H1 (cell line): ENCODE results near the gene RBP5. TPM values are rescaled to one million over a fixed set of nuclear protein-coding genes. Genes with fewer than 3 reads are reported as not detected.

ENCODE experiments used
- CTCF ChIA-PET: fragments of 300-600 bp; sonication (Branson Sonifier 250); formaldehyde crosslinking; loops from one replicate; lab custom pipeline; 2021; ENCODE audit not compliant: partially characterized antibody; lab: Charles Lee
- POLR2A ChIA-PET: fragments of 300-600 bp; sonication (Branson Sonifier 250); formaldehyde crosslinking; loops from one replicate; lab custom pipeline; 2021; ENCODE audit warnings: inconsistent platforms; ENCODE audit not compliant: partially characterized antibody; lab: Charles Lee
- DNase-seq, 2 experiments: peaks; one replicate each; pipeline versions ENCODE4 v3.0.0 to v3.0.0-alpha.2; 2010 to 2022; ENCODE audit warnings: low spot score in 2 of 2, low read depth in 1 of 2, mixed read lengths in 1 of 2
- FAIRE-seq: peaks from 2 replicates; lab custom pipeline; 2011; peaks lifted over from hg19 to GRCh38; lab: Jason Lieb, UNC
- H2AFZ ChIP-seq: 2 replicates; pipeline ENCODE4 v1.8.1; 2012; ENCODE audit warnings: low read length, inconsistent platforms
- H2AK5ac ChIP-seq: 2 replicates; pipeline ENCODE4 v1.6.1; 2013; ENCODE audit warnings: low read depth, low read length
- H2BK120ac ChIP-seq: replicated peaks from 2 replicates; pipeline ENCODE3; 2013; ENCODE audit warnings: low read depth, low read length, inconsistent platforms
- H2BK12ac ChIP-seq: 2 replicates; pipeline ENCODE4 v1.6.1; 2013; ENCODE audit warnings: low read depth, low read length
- H2BK15ac ChIP-seq: 2 replicates; pipeline ENCODE4 v1.6.1; 2013; ENCODE audit warnings: low read length
- H2BK20ac ChIP-seq: 2 replicates; pipeline ENCODE4 v1.6.1; 2013; ENCODE audit warnings: low read length
- H2BK5ac ChIP-seq: 2 replicates; pipeline ENCODE4 v1.6.1; 2013; ENCODE audit warnings: low read depth, low read length
- H3K14ac ChIP-seq: 2 replicates; pipeline ENCODE4 v1.6.1; 2013; ENCODE audit warnings: inconsistent platforms; ENCODE audit not compliant: insufficient read length
- H3K18ac ChIP-seq: 2 replicates; pipeline ENCODE4 v1.6.1; 2013; ENCODE audit warnings: low read length; ENCODE audit errors: extremely low read depth
- H3K23ac ChIP-seq: 2 replicates; pipeline ENCODE4 v1.6.1; 2013; ENCODE audit warnings: inconsistent platforms; ENCODE audit not compliant: insufficient read length
- H3K23me2 ChIP-seq: 2 replicates; pipeline ENCODE4 v1.6.1; 2013; ENCODE audit warnings: low read depth, low read length
- H3K27ac ChIP-seq: 2 replicates; pipeline ENCODE4 v1.6.1; 2011; ENCODE audit warnings: low read depth, low read length, inconsistent platforms
- H3K27me3 ChIP-seq, 4 experiments: replicated peaks in 1 of 4; 1 replicate in 1 of 4; 2 replicates in 3 of 4; pipeline versions ENCODE4 v1.6.1 to v1.8.1; 2011 to 2013; ENCODE audit warnings: low read length in 3 of 4, mild to moderate bottlenecking in 3 of 4, inconsistent platforms in 2 of 4, mixed read lengths in 2 of 4, moderate library complexity in 1 of 4; ENCODE audit not compliant: control insufficient read depth in 3 of 4, insufficient read depth in 3 of 4; ENCODE audit errors: extremely low read depth in 1 of 4
- H3K36me3 ChIP-seq, 4 experiments: 2 replicates each; pipeline versions ENCODE4 v1.6.1 to v1.8.1; 2011 to 2013; ENCODE audit warnings: mild to moderate bottlenecking in 4 of 4, low read length in 3 of 4, moderate library complexity in 2 of 4, control low read depth in 1 of 4, inconsistent platforms in 1 of 4; ENCODE audit not compliant: insufficient read depth in 4 of 4, control insufficient read depth in 2 of 4
- H3K4ac ChIP-seq: replicated peaks from 2 replicates; pipeline ENCODE3; 2013; ENCODE audit warnings: low read length, low read depth, mixed read lengths, inconsistent platforms; ENCODE audit not compliant: insufficient read length
- H3K4me1 ChIP-seq, 4 experiments: replicated peaks in 1 of 4; 1 replicate in 1 of 4; 2 replicates in 3 of 4; pipeline versions ENCODE4 v1.6.1 to v1.8.1; 2011 to 2013; ENCODE audit warnings: low read length in 3 of 4, inconsistent platforms in 2 of 4, mixed read lengths in 1 of 4; ENCODE audit not compliant: insufficient read depth in 4 of 4, control insufficient read depth in 3 of 4
- H3K4me2 ChIP-seq, 2 experiments: 2 replicates each; pipeline versions ENCODE4 v1.6.1 to v1.8.1; 2011 to 2013; ENCODE audit warnings: low read depth in 2 of 2, low read length in 2 of 2, control low read depth in 1 of 2, inconsistent platforms in 1 of 2, mild to moderate bottlenecking in 1 of 2; ENCODE audit not compliant: insufficient read depth in 1 of 2
- H3K4me3 ChIP-seq, 4 experiments: fragments of 200-600, 300-600 bp in 1 of 4; sonication (generic), shearing (Covaris generic), sonication (Bioruptor Twin) in 1 of 4; 2 replicates each; pipeline versions ENCODE4 v1.5.1 to v1.8.1; 2011 to 2016; ENCODE audit warnings: low read length in 4 of 4, low read depth in 3 of 4, control low read depth in 2 of 4, inconsistent platforms in 2 of 4, mild to moderate bottlenecking in 2 of 4, mixed read lengths in 1 of 4, moderate library complexity in 1 of 4; ENCODE audit not compliant: insufficient read depth in 2 of 4; ENCODE audit errors: extremely low read depth in 1 of 4
- H3K56ac ChIP-seq: replicated peaks from 2 replicates; pipeline ENCODE3; 2013; ENCODE audit warnings: low read depth, mild to moderate bottlenecking, mixed read lengths, low read length, inconsistent platforms; ENCODE audit not compliant: insufficient read length
- H3K79me1 ChIP-seq: 2 replicates; pipeline ENCODE4 v1.6.1; 2013; ENCODE audit warnings: low read depth, low read length, control low read depth
- H3K79me2 ChIP-seq, 2 experiments: 2 replicates each; pipeline versions ENCODE4 v1.6.1 to v1.8.1; 2012 to 2013; ENCODE audit warnings: low read length in 2 of 2, mild to moderate bottlenecking in 2 of 2, inconsistent platforms in 1 of 2; ENCODE audit not compliant: insufficient read depth in 2 of 2, control insufficient read depth in 1 of 2
- H3K9ac ChIP-seq, 4 experiments: replicated peaks in 1 of 4; 1 replicate in 1 of 4; 2 replicates in 3 of 4; pipeline versions ENCODE4 v1.6.1 to v1.8.1; 2011 to 2013; ENCODE audit warnings: low read depth in 3 of 4, low read length in 3 of 4, control low read depth in 2 of 4, mild to moderate bottlenecking in 2 of 4, moderate library complexity in 2 of 4, inconsistent platforms in 1 of 4; ENCODE audit errors: extremely low read depth in 1 of 4
- H3K9me3 ChIP-seq, 2 experiments: 2 replicates each; pipeline versions ENCODE4 v1.6.1 to v1.8.1; 2012 to 2013; ENCODE audit warnings: mild to moderate bottlenecking in 2 of 2, moderate library complexity in 2 of 2, control low read depth in 1 of 2, inconsistent platforms in 1 of 2, low read depth in 1 of 2, low read length in 1 of 2, mixed read lengths in 1 of 2; ENCODE audit not compliant: insufficient read depth in 2 of 2
- H4K20me1 ChIP-seq, 2 experiments: replicated peaks in 1 of 2; 2 replicates each; pipeline versions ENCODE3 to v1.8.1; 2011 to 2013; ENCODE audit warnings: inconsistent platforms in 2 of 2, low read length in 2 of 2, mild to moderate bottlenecking in 1 of 2; ENCODE audit not compliant: insufficient read depth in 2 of 2, control insufficient read depth in 1 of 2
- H4K5ac ChIP-seq: 2 replicates; pipeline ENCODE4 v1.6.1; 2013; ENCODE audit warnings: low read length, low read depth, mixed read lengths, inconsistent platforms; ENCODE audit not compliant: insufficient read length
- H4K8ac ChIP-seq: 2 replicates; pipeline ENCODE4 v1.8.0; 2013; ENCODE audit warnings: mild to moderate bottlenecking, moderate library complexity, low read length, inconsistent platforms; ENCODE audit not compliant: insufficient read depth; ENCODE audit errors: extremely low read depth
- H4K91ac ChIP-seq: replicated peaks from 2 replicates; pipeline ENCODE3; 2013; ENCODE audit warnings: low read length, mixed read lengths, inconsistent platforms; ENCODE audit not compliant: insufficient read length
- CBX8 ChIP-seq: fragments of 300-800, 300-1000 bp; sonication (generic); IDR thresholded peaks from 2 replicates; pipeline ENCODE4 v1.7.1; 2016; ENCODE audit warnings: low read depth, low read length, borderline replicate concordance
- CEBPB ChIP-seq: IDR thresholded peaks from 2 replicates; pipeline ENCODE4 v1.6.1; 2012; ENCODE audit warnings: low read depth, low read length
- CTBP2 ChIP-seq: IDR thresholded peaks from 2 replicates; pipeline ENCODE4 v1.7.0; 2011; ENCODE audit warnings: borderline replicate concordance, mild to moderate bottlenecking, moderate library complexity, mixed read lengths, low read length; ENCODE audit not compliant: insufficient read depth, insufficient read length
- EP300 ChIP-seq, 2 experiments: IDR thresholded peaks; 1 replicate in 1 of 2; 2 replicates in 1 of 2; pipeline ENCODE4 v1.6.1; 2011 to 2012; ENCODE audit warnings: low read depth in 2 of 2, low read length in 2 of 2, mild to moderate bottlenecking in 2 of 2, borderline replicate concordance in 1 of 2, inconsistent platforms in 1 of 2, moderate library complexity in 1 of 2
- POLR2AphosphoS5 ChIP-seq: IDR thresholded peaks from 2 replicates; pipeline ENCODE4 v1.6.1; 2011; ENCODE audit warnings: low read depth, low read length
- SAP30 ChIP-seq: fragments of 300-600 bp; sonication (generic); IDR thresholded peaks from 2 replicates; pipeline ENCODE4 v1.7.1; 2012; ENCODE audit warnings: low read length, moderate library complexity, mild to moderate bottlenecking, inconsistent platforms; ENCODE audit not compliant: insufficient read depth, insufficient replicate concordance
- SIN3A ChIP-seq, 2 experiments: IDR thresholded peaks in 1 of 2; conservative IDR thresholded peaks in 1 of 2; 2 replicates each; pipeline ENCODE4 v1.6.1; 2011 to 2012; ENCODE audit warnings: low read length in 2 of 2, improper control_type of control experiment in 1 of 2, low read depth in 1 of 2, mild to moderate bottlenecking in 1 of 2
- SIRT6 ChIP-seq: IDR thresholded peaks from one replicate; pipeline ENCODE4 v1.7.1; 2012; ENCODE audit warnings: low read length, inconsistent platforms
- YY1 ChIP-seq: IDR thresholded peaks from 2 replicates; pipeline ENCODE4 v1.6.1; 2011; ENCODE audit warnings: low read depth, mild to moderate bottlenecking, low read length
- WGBS, 2 experiments: shearing (Covaris generic) in 1 of 2; methylation state at CpG; one replicate each; pipeline versions ENCODE4 v1.1.6 to v1.1.7; 2013 to 2015; ENCODE audit warnings: low lambda C conversion rate in 2 of 2, mixed read lengths in 2 of 2, inconsistent platforms in 1 of 2, low coverage in 1 of 2, missing lambda C conversion rate in 1 of 2; ENCODE audit not compliant: insufficient replicate concordance in 2 of 2, insufficient coverage in 1 of 2, insufficient read length in 1 of 2; ENCODE audit errors: extremely low coverage in 1 of 2, missing lambda C conversion rate in 1 of 2; 5-methylcytosine and 5-hydroxymethylcytosine counted together
- polyA plus RNA-seq, 7 experiments: library from polyadenylated mRNA; depleted of rRNA in 3 of 7; stranded (reverse) in 5 of 7; unstranded in 2 of 7; fragments of >200 nt in 5 of 7; fragments of 200-250 nt in 2 of 7; gene quantifications; 1 replicate in 5 of 7; 2 replicates in 1 of 7; 4 replicates in 1 of 7; pipeline versions ENCODE4 v1.2.1 to v1.2.3, GENCODE V29; 2011 to 2013; ENCODE audit warnings: missing spikeins in 2 of 7, mixed read lengths in 2 of 7
- total RNA-seq: library from RNA; stranded (reverse); fragmentation: NEBNext Ultra II Directional; extraction: Animal tissue kit (Norgen Biotek cat#: 25700); gene quantifications from 2 replicates; pipeline ENCODE4 v1.2.1, GENCODE V29; 2021
- TF ChIP-seq, protein P1 (sequence below), 3 experiments: IDR thresholded peaks; 1 replicate in 2 of 3; 2 replicates in 1 of 3; pipeline versions ENCODE4 v1.5.1 to v1.6.1; 2011; ENCODE audit warnings: low read length in 3 of 3, mild to moderate bottlenecking in 3 of 3, inconsistent platforms in 2 of 3, low read depth in 1 of 3, moderate library complexity in 1 of 3; ENCODE audit not compliant: insufficient read depth in 1 of 3; ENCODE audit errors: control extremely low read depth in 1 of 3

RBP5 gene
- total and polyA plus RNA-seq, 2 of the 8 experiments (the other 6 are each of a cell fraction or from before 2014, with no cell fraction given) = 1.2 to 1.9 TPM

DNA sequence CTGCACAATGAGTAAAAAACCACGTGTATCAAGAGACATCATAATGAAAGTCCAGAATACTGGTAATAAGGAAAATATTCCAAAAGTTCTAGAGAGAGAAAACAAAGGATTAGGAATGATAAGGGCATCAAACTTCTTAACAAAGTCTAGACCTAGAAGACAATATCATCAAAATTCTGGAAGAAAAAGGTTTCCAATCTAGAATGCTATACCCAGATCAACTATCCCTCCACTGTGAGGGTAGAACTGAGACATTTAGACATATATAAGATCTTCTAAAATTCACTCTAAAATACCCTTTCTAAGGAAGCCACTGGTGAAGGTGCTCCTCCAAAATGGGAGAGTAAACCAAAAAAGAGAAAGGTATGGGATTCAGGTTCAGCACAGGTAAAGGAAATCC lies 22.6 kb downstream of the RBP5 start:
- no peak overlapping the region for H4K5ac ChIP-seq
- H4K91ac ChIP-seq = no peak overlapping the region
- no peak overlapping the region for H3K14ac ChIP-seq
- no peak overlapping the region for H2BK120ac ChIP-seq
- POLR2A ChIA-PET = interaction anchor here (2.0 to 3.6 kb wide), 2 partner anchors 10 to 11 kb away, joined by 6 to 42 read pairs; partner anchors contain the start of gene C1R
- no peak overlapping the region for H2BK20ac ChIP-seq
- peaks cover 0 to 3% of the 10 kb centered on the region in 2 experiments; a peak in 2 of 4 replicates for H3K9me3 ChIP-seq
- no peak overlapping the region for H2AFZ ChIP-seq
- peaks cover 4% of the 10 kb centered on the region for H3K23me2 ChIP-seq
- no peak overlapping the region for H3K4me3 ChIP-seq
- FAIRE-seq (no peak), DNase-seq (no peak)
- peaks cover 0 to 4% of the 10 kb centered on the region in 2 experiments for H4K20me1 ChIP-seq
- H3K36me3 ChIP-seq = no peaks in the 10 kb centered on the region; a peak in 1 of 8 replicates
- H3K9ac ChIP-seq = no peak overlapping the region
- no peak overlapping the region for H3K27ac ChIP-seq
- H2BK5ac ChIP-seq = no peak overlapping the region
- H3K79me1 ChIP-seq = peaks cover 2% of the 10 kb centered on the region; the same call in 1 of the 2 replicates
- CTCF ChIA-PET = interaction anchor here (4.2 kb wide), 1 partner anchor 160 kb away, joined by 32 read pairs; the partner anchor contains the start of genes C12orf57 and RNU7-1
- H2BK12ac ChIP-seq = no peak overlapping the region
- no peak overlapping the region for H3K56ac ChIP-seq
- no peaks in the 10 kb centered on the region for H3K79me2 ChIP-seq
- H3K27me3 ChIP-seq = no peaks in the 10 kb centered on the region
- H3K4ac ChIP-seq = no peak overlapping the region
- no peak overlapping the region for H2BK15ac ChIP-seq
- H3K23ac ChIP-seq = no peak overlapping the region
- peaks cover 0 to 2% (median under 1%) of the 10 kb centered on the region in 4 experiments; a peak in 1 of 7 replicates for H3K4me1 ChIP-seq
- WGBS, 2 experiments = 88% methylated on average over 1 of the region's 1 CpG; no CpG with 5 or more reads in 1 of the 2 experiments
- H3K18ac ChIP-seq = no peak overlapping the region
- no peak overlapping the region for H3K4me2 ChIP-seq
- H2AK5ac ChIP-seq = no peak overlapping the region
- no peak overlapping the region for H4K8ac ChIP-seq
- TF ChIP-seq, protein P1, sequence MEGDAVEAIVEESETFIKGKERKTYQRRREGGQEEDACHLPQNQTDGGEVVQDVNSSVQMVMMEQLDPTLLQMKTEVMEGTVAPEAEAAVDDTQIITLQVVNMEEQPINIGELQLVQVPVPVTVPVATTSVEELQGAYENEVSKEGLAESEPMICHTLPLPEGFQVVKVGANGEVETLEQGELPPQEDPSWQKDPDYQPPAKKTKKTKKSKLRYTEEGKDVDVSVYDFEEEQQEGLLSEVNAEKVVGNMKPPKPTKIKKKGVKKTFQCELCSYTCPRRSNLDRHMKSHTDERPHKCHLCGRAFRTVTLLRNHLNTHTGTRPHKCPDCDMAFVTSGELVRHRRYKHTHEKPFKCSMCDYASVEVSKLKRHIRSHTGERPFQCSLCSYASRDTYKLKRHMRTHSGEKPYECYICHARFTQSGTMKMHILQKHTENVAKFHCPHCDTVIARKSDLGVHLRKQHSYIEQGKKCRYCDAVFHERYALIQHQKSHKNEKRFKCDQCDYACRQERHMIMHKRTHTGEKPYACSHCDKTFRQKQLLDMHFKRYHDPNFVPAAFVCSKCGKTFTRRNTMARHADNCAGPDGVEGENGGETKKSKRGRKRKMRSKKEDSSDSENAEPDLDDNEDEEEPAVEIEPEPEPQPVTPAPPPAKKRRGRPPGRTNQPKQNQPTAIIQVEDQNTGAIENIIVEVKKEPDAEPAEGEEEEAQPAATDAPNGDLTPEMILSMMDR (IDR thresholded peaks at IDR 0.05; ENCODE audit: control extremely low read depth in 1 of 3, insufficient read depth in 1 of 3, low read depth in 1 of 3, low read length in 3 of 3) = no peak
- TF ChIP-seq YY1 (no peak), CTBP2 (no peak), SIRT6 (no peak), CBX8 (no peak), EP300 (IDR thresholded peaks at IDR 0.05; ENCODE audit: borderline replicate concordance in 1 of 2, low read depth in 2 of 2, low read length in 2 of 2) (no peak), SIN3A (conservative IDR thresholded peaks at IDR 0.05 in 1 of 2, IDR thresholded peaks at IDR 0.05 in 1 of 2; ENCODE audit: low read depth in 1 of 2, low read length in 2 of 2) (no peak), SAP30 (no peak), CEBPB (no peak), POLR2AphosphoS5 (no peak)
